HepG2 (cell line): ENCODE measurements around the gene ZNF490. TPM values are rescaled to one million over a fixed set of nuclear protein-coding genes. Genes with fewer than 3 reads are reported as not detected.
A peak's percentile ranks its signal among the peaks of the same experiment; 100 is the strongest.

Source experiments
- ARID4A ChIP-seq: sonication (generic); formaldehyde crosslinking; IDR thresholded peaks from 2 replicates; pipeline ENCODE4 v1.5.0; 2020; ENCODE audit warnings: mild to moderate bottlenecking, missing genetic modification reagents, borderline replicate concordance
- CEBPG ChIP-seq: IDR thresholded peaks from 2 replicates; pipeline ENCODE4 v1.6.1; 2016
- DNMT3B ChIP-seq: conservative IDR thresholded peaks from 2 replicates; pipeline ENCODE4 v1.6.1; 2016; ENCODE audit warnings: missing biosample characterization, control low read depth
- FOSL2 ChIP-seq: sonication (generic); formaldehyde crosslinking; IDR thresholded peaks from 2 replicates; pipeline ENCODE4 v1.4.0; 2020; ENCODE audit warnings: missing genetic modification reagents
- GRHL1 ChIP-seq: sonication (generic); formaldehyde crosslinking; conservative IDR thresholded peaks from 2 replicates; pipeline ENCODE4 v1.8.0; 2022; ENCODE audit warnings: missing genetic modification reagents
- JDP2 ChIP-seq: sonication (generic); formaldehyde crosslinking; IDR thresholded peaks from 2 replicates; pipeline ENCODE4 v1.8.1; 2022; ENCODE audit warnings: missing genetic modification reagents, borderline replicate concordance
- KAT7 ChIP-seq: IDR thresholded peaks from 2 replicates; pipeline ENCODE4 v1.6.1; 2018; ENCODE audit warnings: borderline replicate concordance, missing compliant biosample characterization
- MTF2 ChIP-seq: sonication (generic); formaldehyde crosslinking; IDR thresholded peaks from 2 replicates; pipeline ENCODE4 v1.5.0; 2020; ENCODE audit warnings: missing genetic modification reagents, borderline replicate concordance
- NFYB ChIP-seq: sonication (generic); formaldehyde crosslinking; IDR thresholded peaks from 2 replicates; pipeline ENCODE4 v1.4.0; 2020; ENCODE audit warnings: missing genetic modification reagents
- SIX1 ChIP-seq: sonication (generic); formaldehyde crosslinking; IDR thresholded peaks from 2 replicates; pipeline ENCODE4 v1.4.0; 2020; ENCODE audit warnings: missing genetic modification reagents, borderline replicate concordance
- TCF7 ChIP-seq: sonication (generic); IDR thresholded peaks from 2 replicates; pipeline ENCODE4 v1.6.1; 2016; ENCODE audit warnings: antibody characterized with exemption, low read depth
- ZBTB20 ChIP-seq: sonication (generic); formaldehyde crosslinking; IDR thresholded peaks from 2 replicates; pipeline ENCODE4 v1.8.1; 2023; ENCODE audit warnings: missing genetic modification reagents, low read depth, mild to moderate bottlenecking, borderline replicate concordance
- ZFAT ChIP-seq: sonication (generic); formaldehyde crosslinking; conservative IDR thresholded peaks from 2 replicates; pipeline ENCODE4 v1.8.1; 2023; ENCODE audit warnings: missing genetic modification reagents, inconsistent platforms
- ZFP62 ChIP-seq: sonication (generic); formaldehyde crosslinking; IDR thresholded peaks from 2 replicates; pipeline ENCODE4 v1.4.0; 2020; ENCODE audit warnings: missing genetic modification reagents
- ZMYM2 ChIP-seq: sonication (generic); formaldehyde crosslinking; IDR thresholded peaks from 2 replicates; pipeline ENCODE4 v1.8.0; 2022; ENCODE audit warnings: mild to moderate bottlenecking, missing genetic modification reagents
- ZNF432 ChIP-seq: sonication (generic); formaldehyde crosslinking; IDR thresholded peaks from 2 replicates; pipeline ENCODE4 v1.5.0; 2020; ENCODE audit warnings: missing genetic modification reagents, mild to moderate bottlenecking, borderline replicate concordance
- ZNF639 ChIP-seq: conservative IDR thresholded peaks from 2 replicates; pipeline ENCODE4 v1.6.1; 2018; ENCODE audit warnings: missing genetic modification reagents
- ZNF768 ChIP-seq: sonication (generic); formaldehyde crosslinking; IDR thresholded peaks from 2 replicates; pipeline ENCODE4 v1.4.0; 2020; ENCODE audit warnings: missing genetic modification reagents
- ZNF792 ChIP-seq: IDR thresholded peaks from 2 replicates; pipeline ENCODE4 v1.6.1; 2016
- polyA plus RNA-seq, 8 experiments: library from polyadenylated mRNA; depleted of rRNA in 3 of 8; stranded (reverse) in 7 of 8; unstranded in 1 of 8; fragments of >200 nt; fragmentation: Illumina TruSeq in 4 of 8; extraction: Trizol in 4 of 8; gene quantifications; 2 replicates each; pipeline versions ENCODE4 v1.2.1 to v1.2.3, GENCODE V29; 2011 to 2016; ENCODE audit warnings: low read depth in 4 of 8, missing spikeins in 1 of 8, mixed read lengths in 1 of 8; ENCODE audit not compliant: insufficient read depth in 1 of 8
- total RNA-seq, 5 experiments: library from RNA; depleted of rRNA; stranded (reverse); fragments of >200 nt; fragmentation: Illumina TruSeq; extraction: Trizol; gene quantifications; 2 replicates each; pipeline ENCODE4 v1.2.3, GENCODE V29; 2016; ENCODE audit warnings: low read depth in 1 of 5
- TF ChIP-seq, protein P1 (sequence below): sonication (generic); formaldehyde crosslinking; IDR thresholded peaks from 2 replicates; pipeline ENCODE4 v1.8.1; 2022; ENCODE audit warnings: low read depth, mild to moderate bottlenecking, missing genetic modification reagents

Gene ZNF490
- total and polyA plus RNA-seq, 2 of the 13 experiments (the other 11 are each of a cell fraction or from before 2014, with no cell fraction given): 1.3 to 2.9 TPM

- TF ChIP-seq, protein P1, sequence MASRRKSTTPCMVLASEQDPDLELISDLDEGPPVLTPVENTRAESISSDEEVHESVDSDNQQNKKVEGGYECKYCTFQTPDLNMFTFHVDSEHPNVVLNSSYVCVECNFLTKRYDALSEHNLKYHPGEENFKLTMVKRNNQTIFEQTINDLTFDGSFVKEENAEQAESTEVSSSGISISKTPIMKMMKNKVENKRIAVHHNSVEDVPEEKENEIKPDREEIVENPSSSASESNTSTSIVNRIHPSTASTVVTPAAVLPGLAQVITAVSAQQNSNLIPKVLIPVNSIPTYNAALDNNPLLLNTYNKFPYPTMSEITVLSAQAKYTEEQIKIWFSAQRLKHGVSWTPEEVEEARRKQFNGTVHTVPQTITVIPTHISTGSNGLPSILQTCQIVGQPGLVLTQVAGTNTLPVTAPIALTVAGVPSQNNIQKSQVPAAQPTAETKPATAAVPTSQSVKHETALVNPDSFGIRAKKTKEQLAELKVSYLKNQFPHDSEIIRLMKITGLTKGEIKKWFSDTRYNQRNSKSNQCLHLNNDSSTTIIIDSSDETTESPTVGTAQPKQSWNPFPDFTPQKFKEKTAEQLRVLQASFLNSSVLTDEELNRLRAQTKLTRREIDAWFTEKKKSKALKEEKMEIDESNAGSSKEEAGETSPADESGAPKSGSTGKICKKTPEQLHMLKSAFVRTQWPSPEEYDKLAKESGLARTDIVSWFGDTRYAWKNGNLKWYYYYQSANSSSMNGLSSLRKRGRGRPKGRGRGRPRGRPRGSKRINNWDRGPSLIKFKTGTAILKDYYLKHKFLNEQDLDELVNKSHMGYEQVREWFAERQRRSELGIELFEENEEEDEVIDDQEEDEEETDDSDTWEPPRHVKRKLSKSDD: no peak; the same call in 1 of the 2 replicates
- TF ChIP-seq GRHL1 (CRISPR knock-in tag) (no peak), ZFAT (CRISPR knock-in tag) (no peak), ZNF792 (CRISPR knock-in tag) (no peak; the same call in 1 of the 2 replicates), KAT7 (CRISPR knock-in tag) (peak; percentile 34; the same call in 1 of the 2 replicates), NFYB (peak; percentile 99), FOSL2 (CRISPR knock-in tag) (peak; percentile 59; the same call in 1 of the 2 replicates), TCF7 (no peak), SIX1 (CRISPR knock-in tag) (no peak), ZNF639 (peak; percentile 48), ARID4A (CRISPR knock-in tag) (peak; percentile 98), ZBTB20 (CRISPR knock-in tag) (peak; percentile 13; the same call in 1 of the 2 replicates), DNMT3B (CRISPR knock-in tag) (no peak), ZNF768 (CRISPR knock-in tag) (peak; percentile 79), ZNF432 (CRISPR knock-in tag) (no peak), ZFP62 (CRISPR knock-in tag) (no peak), ZMYM2 (CRISPR knock-in tag) (peak; percentile 89; the same call in 1 of the 2 replicates), CEBPG (CRISPR knock-in tag) (peak; percentile 4; the same call in 1 of the 2 replicates), MTF2 (CRISPR knock-in tag) (no peak), JDP2 (no peak)
These were observed 59.4 kb downstream of the ZNF490 start, which contains the start of gene ZNF564 (continued) for GRCh38 chr19:12551060-12551832.
